Gastroesophageal sphincter (tissue), 3 donors: ENCODE measurements around the gene COPZ2.

ENCODE experiments used
- CTCF ChIP-seq, 4 experiments: fragments of 200-600 bp in 2 of 4; fragments of 450-650 bp in 2 of 4; sonication (generic) in 1 of 4; IDR thresholded peaks; one replicate each; pipeline ENCODE4 v1.5.1; 2017 to 2019; ENCODE audit warnings: antibody characterized with exemption in 4 of 4, mild to moderate bottlenecking in 2 of 4, moderate library complexity in 2 of 4
- EP300 ChIP-seq: sonication (generic); formaldehyde crosslinking; IDR thresholded peaks from one replicate; pipeline ENCODE4 v1.6.1; 2017; ENCODE audit warnings: antibody characterized with exemption, mild to moderate bottlenecking
- POLR2A ChIP-seq, 2 donors: fragments of 450-650 bp; IDR thresholded peaks; one replicate each; pipeline ENCODE4 v1.6.1; 2017; ENCODE audit warnings: antibody characterized with exemption in 2 of 2, mild to moderate bottlenecking in 2 of 2, moderate library complexity in 1 of 2
- POLR2AphosphoS5 ChIP-seq: sonication (generic); formaldehyde crosslinking; IDR thresholded peaks from one replicate; pipeline ENCODE4 v1.6.1; 2017; ENCODE audit warnings: antibody characterized with exemption

GRCh38 chr17:48003417-48004151 is 34.0 kb downstream of the COPZ2 start:
- TF ChIP-seq CTCF (IDR thresholded peaks at IDR 0.05) (no peak), POLR2AphosphoS5 (no peak), POLR2A (IDR thresholded peaks at IDR 0.05) (no peak), EP300 (no peak)
